ENCODE data around the gene CD9.

CD9 gene

DNA sequence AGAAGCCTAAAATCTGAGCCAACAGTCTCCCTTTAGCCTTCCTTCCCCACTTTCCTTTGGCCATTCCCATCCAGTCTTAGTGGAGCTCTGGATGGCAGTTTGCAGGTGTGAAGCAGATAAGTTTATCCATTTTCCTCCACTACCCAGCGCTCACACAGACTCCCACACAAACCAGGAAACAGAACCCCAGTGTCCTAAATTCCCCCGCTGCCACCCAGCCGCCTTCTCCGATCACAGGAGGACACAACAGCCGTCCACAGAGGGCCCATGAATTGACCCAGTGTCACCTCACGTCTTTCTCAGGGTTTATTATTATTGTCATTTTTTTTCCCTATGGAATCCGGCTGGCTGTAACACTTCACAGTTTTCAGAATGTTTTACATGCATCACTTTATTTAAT lies 16.4 kb downstream of the CD9 start:
- H3K4me3 ChIP-seq = no peak overlapping the region
- peak overlapping the region; percentile 86 to 92 for H3K27ac ChIP-seq
- H3K9me3 ChIP-seq = no peaks in the 10 kb centered on the region
- intact Hi-C loops (cut with DNase I; ENCODE audit: low total_unique reads) = loop anchor here (10.0 kb wide), 1 partner anchor 318 kb away; the partner anchor contains the start of gene GAPDH
- TF ChIP-seq, protein P1, sequence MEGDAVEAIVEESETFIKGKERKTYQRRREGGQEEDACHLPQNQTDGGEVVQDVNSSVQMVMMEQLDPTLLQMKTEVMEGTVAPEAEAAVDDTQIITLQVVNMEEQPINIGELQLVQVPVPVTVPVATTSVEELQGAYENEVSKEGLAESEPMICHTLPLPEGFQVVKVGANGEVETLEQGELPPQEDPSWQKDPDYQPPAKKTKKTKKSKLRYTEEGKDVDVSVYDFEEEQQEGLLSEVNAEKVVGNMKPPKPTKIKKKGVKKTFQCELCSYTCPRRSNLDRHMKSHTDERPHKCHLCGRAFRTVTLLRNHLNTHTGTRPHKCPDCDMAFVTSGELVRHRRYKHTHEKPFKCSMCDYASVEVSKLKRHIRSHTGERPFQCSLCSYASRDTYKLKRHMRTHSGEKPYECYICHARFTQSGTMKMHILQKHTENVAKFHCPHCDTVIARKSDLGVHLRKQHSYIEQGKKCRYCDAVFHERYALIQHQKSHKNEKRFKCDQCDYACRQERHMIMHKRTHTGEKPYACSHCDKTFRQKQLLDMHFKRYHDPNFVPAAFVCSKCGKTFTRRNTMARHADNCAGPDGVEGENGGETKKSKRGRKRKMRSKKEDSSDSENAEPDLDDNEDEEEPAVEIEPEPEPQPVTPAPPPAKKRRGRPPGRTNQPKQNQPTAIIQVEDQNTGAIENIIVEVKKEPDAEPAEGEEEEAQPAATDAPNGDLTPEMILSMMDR (IDR thresholded peaks at IDR 0.05) = no peak
- DNase-seq = no peak
- H3K4me1 ChIP-seq = peaks cover 0 to 100% (median 82%) of the 10 kb centered on the region in 4 donors
- H3K27me3 ChIP-seq = no peaks in the 10 kb centered on the region
- peaks cover 0 to 8% (median 8%) of the 10 kb centered on the region in 3 donors for H3K36me3 ChIP-seq

DNA sequence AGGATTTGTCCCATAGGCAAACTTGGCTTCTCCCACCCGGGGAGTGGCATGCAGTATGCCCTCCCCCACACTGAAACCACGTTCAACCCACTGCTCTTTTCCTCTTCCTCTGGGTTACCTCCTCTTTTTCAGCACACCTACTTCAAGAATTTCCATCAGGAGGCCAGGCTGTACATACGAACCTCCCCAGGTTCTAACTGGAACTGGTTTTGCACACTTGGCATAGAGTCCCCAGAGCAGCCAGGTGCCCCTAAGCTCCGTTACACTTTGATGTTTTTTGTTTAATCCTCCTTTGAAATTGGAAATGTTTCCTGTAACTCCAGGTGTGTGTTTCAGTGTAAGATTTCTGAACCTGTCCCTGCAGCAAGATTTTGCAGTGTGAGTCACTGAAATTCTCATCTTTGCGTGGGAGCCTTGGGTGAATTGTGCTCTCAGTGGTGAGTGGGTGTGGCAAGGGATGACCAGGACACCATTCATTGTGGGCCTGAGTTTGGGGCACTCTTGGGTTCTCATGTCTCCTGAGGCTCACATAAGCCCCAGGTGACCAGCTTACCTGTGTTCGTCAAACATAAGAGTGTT lies 18.2 kb downstream of the CD9 start:
- H3K27me3 ChIP-seq = no peaks in the 10 kb centered on the region
- H3K27ac ChIP-seq = peak overlapping the region; percentile 86 to 92
- DNase-seq = no peak
- H3K4me1 ChIP-seq = peaks cover 0 to 100% (median 88%) of the 10 kb centered on the region in 4 donors
- intact Hi-C loops (cut with DNase I; ENCODE audit: low total_unique reads) = loop anchor here (10.0 kb wide), 1 partner anchor 316 kb away; the partner anchor contains the start of gene GAPDH
- no peak overlapping the region for H3K4me3 ChIP-seq
- peaks cover 0 to 3% (median 0%) of the 10 kb centered on the region in 3 donors for H3K36me3 ChIP-seq
- no peaks in the 10 kb centered on the region for H3K9me3 ChIP-seq
- TF ChIP-seq, protein P1 (IDR thresholded peaks at IDR 0.05) = no peak

DNA sequence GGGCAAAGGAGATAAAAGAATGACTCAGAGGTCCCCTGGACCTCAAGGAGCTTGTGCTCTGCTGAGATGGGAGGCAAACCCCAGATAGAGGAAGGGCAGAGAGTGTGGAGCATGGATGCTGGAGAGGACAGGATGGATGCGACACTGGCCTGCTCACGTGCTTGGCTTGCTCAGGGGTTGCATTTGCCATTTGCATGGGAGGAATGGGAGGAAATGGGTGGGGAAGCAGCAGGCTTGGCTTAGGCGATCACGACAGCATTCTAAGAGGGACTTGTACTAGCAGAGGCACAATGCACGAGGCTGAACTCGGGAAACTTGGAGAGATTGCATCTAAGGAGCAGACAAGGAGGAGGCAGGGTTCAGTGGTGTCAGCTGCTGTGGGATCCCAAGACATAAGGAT lies 19.8 kb downstream of the CD9 start:
- no peak for DNase-seq
- Histone ChIP-seq H3K27me3 (no peaks in the 10 kb centered on the region), H3K27ac (peak overlapping the region; percentile 86 to 92), H3K9me3 (no peaks in the 10 kb centered on the region), H3K4me3 (no peak overlapping the region), H3K36me3 (no peaks in the 10 kb centered on the region), H3K4me1 (peaks cover 0 to 100% (median 90%) of the 10 kb centered on the region in 4 donors)
- intact Hi-C loops (cut with DNase I; ENCODE audit: low total_unique reads) = loop anchor here (10.0 kb wide), 1 partner anchor 315 kb away; the partner anchor contains the start of gene GAPDH
- TF ChIP-seq, protein P1 (IDR thresholded peaks at IDR 0.05) = no peak

DNA sequence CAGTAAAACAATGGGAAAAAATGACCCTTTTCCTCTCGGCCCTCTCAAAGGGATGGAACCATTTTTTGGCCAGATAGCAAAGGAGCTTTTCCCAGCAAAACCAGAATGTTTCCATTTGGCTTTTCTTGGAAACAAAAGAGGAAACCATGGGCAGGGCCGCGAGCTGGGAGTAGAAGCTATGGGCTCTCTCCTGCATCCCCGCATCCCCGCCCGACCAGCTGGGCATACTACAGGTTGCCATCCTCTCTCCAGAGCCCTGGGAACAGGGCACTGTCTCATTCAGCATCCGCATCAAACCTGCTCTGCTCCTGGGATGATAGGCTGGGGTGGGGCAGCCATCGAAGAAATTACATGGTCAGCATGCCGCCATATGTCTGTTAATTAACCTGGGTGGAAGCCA lies 20.9 kb downstream of the CD9 start:
- intact Hi-C loops (cut with DNase I; ENCODE audit: low total_unique reads) = no loop called here
- TF ChIP-seq, protein P1 (IDR thresholded peaks at IDR 0.05) = no peak

DNA sequence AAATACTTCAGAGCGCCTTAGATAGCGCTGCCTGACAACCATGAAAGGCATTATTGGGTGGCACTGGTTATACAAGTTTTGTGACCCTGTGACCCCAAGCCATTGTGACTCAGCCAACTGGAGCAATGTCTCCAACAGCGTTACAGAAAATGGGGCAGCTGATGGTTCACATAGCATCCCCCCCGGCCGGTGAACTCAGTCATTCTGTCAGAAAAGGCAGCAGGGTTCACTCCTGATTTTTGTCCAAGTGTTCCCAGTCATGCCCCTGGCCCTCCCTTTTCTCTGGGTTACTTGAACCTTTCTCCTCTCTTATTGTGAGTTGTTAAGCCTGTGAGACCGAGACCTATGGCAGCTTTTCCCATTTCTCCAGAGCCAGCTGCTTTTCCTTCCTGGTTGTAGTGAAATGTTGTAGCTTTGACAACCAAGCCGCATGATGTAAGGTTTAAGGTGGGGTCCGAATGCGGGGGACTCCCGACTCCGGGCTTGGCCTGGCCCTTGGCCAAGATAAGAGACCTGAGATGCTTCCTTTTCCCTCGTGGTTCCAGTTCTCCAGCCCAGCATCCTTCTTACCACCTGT lies 22.0 kb downstream of the CD9 start:
- intact Hi-C loops (cut with DNase I; ENCODE audit: low total_unique reads) = no loop called here
- no peaks in the 10 kb centered on the region for H3K9me3 ChIP-seq
- peaks cover 0 to 100% (median 90%) of the 10 kb centered on the region in 4 donors for H3K4me1 ChIP-seq
- no peak for DNase-seq
- TF ChIP-seq, protein P1 (IDR thresholded peaks at IDR 0.05) = no peak
- no peak overlapping the region for H3K4me3 ChIP-seq
- no peaks in the 10 kb centered on the region for H3K27me3 ChIP-seq
- peaks cover 0 to 5% (median 0%) of the 10 kb centered on the region in 3 donors for H3K36me3 ChIP-seq
- peak overlapping the region; percentile 85 to 92 for H3K27ac ChIP-seq

More for the DNA sequence above, 20.9 kb downstream of the CD9 start:
- H3K4me1 ChIP-seq = peaks cover 0 to 100% (median 91%) of the 10 kb centered on the region in 4 donors
- no peaks in the 10 kb centered on the region for H3K27me3 ChIP-seq
- H3K9me3 ChIP-seq = no peaks in the 10 kb centered on the region
- H3K4me3 ChIP-seq = no peak overlapping the region
- H3K27ac ChIP-seq = peak overlapping the region; percentile 86 to 92
- H3K36me3 ChIP-seq = peaks cover 0 to 5% (median 0%) of the 10 kb centered on the region in 3 donors
- no peak for DNase-seq

All from tibial artery (tissue), 4 donors.